Activated effector memory CD4-positive, alpha-beta T cell treated with anti-CD3 and anti-CD28 coated beads, Interleukin-2, amount 50 U/mL, for 16 hours (primary cell): Measurements from ENCODE around the gene UBE3D.
"Not testable (repeated sequence)": the region's sequence is repeated elsewhere in the genome, so short reads cannot be mapped to it uniquely, and the experiment has no call there.

ENCODE experiments used
- DNase-seq: peaks from one replicate; pipeline ENCODE4 v3.0.0-alpha.2; 2020

The UBE3D gene

DNA sequence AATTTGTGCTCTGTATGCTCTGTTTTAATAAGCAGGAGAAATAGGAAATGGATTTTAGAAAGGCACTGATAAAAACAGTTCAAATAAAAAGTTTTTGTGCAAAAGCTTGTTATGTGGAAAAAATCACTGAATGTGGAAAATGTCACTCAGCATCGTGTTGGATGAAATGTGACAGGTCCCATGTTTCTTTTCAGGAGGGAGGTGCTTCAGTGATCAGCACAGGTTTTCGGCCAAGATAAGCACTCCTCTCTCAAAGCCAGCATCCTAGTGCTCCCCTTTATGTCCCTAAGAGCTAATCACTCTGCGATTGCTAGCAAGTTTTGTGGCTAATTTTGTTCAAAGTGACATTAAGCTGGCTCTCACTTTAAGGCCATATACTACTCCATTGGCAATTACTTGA is 12.0 kb downstream of the UBE3D start:
- DNase-seq, result no peak

DNA sequence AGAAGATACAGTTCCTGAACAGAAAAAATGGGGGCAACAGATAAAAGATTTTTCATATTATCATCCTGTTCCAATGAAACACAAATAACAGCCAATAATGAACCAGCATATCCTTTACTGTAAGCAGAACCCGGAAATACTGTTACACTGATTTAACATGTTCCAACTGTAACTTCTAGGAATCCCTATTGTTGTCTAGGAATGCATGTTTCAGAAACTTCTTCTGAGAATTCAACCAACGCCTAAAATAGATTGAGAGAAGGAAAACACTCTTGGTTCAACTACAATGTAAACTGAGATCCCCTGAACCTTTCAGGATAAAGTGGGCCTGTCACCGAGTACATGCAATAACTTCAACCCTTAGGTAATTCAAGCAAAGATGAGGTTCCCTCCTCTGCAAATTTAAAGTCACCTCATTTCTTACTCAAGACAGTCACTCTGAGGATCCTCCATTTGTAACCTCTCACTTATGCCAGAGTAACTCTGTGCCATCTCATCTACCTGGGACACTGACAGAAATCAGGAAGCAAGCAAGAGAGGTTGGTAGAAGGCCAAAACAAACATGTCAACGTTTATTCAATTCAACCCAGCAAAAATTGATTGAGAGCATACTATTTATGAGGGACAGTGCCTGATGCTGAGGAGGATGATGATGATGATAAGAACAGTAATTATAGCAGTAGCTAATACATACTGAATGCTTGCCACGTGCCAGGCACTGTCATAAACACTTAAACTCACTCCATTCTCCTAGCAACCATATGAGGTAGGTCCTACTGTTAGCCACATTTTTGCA is 14.1 kb downstream of the UBE3D start:
- DNase-seq, result no peak

DNA sequence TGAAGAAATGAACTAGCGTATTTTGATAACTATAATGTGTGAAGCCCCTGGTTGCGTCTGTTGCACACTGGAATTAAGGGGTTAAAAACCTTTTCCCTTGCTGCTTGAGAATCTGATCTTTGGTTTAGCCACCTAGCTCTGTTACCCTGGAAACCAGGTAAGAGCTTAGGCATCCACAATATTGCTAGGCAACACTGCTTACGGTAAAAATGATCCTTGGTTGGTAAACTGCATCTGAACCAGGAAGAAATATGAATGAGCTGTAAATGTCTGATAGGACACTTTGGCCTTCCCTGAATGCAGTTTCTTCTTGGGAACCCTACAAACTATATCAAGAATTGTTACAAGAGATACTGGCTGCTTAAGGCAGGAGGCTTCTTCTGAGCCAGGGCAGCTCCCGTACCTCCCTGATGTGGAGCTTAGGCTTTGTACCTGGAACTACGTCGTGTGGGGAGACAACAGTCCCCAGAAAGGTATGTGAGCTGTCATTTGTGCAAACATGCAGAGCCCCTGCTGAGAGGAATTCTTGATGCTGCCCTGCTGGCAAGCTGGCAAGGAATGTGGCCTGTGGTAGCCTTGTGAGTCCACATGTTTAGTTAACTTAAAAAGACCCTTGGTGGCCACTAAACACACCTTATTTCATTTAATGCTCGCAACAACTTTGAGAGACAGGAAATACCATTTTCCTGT is 18.4 kb downstream of the UBE3D start:
- DNase-seq, result no peak

DNA sequence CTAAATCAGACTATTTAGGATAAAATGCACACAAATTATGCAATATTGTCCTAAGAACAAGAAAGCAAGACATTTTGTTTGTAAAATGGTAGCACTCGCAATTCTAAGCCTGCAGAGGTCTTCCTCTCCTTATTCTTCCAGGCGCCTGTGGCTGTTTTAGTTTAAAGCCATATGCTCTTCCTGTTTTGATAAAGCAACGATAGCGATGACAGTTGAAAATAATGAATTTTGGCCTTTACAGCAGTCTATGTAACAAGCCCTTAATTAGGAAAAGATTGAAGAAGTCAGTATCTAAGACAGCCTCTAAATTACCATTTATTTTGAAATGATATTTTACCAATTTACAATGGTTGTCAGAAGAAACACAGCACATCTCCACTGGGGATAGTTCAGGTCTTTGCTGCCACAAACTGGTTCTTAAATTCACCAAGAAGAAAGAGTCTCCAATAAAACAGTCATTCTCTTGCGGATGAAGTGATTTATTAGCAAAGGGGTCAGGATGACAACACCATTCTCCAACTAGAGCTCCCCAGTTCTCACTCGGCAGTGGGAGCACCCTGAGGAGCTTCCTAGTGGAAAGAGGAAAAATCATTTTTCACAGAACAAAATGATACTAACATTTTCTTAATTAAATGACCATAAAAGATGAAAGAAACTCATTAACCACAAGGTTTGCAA is 21.4 kb downstream of the UBE3D start:
- DNase-seq, result no peak

DNA sequence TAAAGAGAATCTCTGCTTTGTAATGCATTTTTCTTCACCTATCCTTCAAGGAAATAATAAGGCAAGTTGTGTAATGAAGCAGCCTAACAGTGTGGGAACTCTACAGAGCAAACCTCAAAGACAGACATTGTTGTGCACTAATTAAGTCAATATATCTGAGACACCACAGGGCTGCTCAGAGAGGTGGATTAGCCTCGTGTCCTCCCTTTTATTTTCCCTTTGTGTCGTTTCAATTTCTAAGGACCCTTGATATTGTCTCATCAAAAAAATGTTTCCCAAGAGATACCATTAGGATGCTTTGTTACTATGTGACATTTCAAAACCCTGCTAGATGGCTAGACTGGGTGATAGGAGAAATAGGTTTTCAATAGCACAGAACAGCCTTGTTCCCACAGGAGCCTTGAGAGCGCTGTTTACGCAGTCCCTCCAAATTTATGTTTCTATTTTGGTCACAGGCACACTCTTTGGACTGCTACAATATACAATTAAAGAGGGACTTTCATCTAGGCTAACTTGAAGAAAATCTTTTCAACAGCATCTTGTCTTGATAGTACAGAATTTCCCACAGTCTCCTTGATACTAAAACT is 23.1 kb downstream of the UBE3D start:
- no peak for DNase-seq

DNA sequence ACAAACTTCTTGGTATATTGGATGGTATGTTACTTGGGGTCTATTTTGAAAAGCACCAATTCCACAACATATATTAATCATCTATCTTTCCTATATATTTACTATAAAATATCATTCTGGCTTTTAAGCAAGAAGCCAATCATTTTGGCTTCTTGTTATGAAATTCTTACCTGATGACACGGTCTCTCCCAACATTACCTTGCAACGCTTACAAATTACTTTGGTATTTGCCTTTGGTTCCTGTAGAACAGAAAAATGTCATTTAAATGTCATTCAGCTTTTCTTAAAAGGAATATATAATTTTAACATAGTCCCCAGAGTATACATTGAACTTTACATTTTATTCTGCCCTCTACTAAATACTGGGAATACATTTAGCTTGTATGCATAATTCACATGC is 27.4 kb downstream of the UBE3D start:
- no peak for DNase-seq

DNA sequence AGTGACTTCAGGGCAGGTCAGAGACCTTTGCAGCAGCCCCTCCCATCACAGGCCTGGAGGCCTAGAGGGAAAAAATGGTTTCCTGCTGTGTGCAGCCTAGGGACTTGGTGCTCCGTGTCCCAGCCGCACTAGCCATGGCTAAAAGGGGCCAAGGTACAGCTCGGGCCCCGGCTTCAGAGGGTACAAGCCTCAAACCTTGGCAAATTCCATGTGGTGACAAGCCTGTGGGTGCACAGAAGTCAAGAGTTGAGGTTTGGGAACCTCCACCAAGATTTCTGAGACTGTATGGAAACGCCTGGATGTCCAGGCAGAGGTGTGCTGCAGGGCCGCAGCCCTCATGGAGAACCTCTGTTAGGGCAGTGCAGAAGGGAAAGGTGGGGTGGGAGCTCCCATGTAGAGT is 34.0 kb downstream of the UBE3D start:
- DNase-seq, result no peak

DNA sequence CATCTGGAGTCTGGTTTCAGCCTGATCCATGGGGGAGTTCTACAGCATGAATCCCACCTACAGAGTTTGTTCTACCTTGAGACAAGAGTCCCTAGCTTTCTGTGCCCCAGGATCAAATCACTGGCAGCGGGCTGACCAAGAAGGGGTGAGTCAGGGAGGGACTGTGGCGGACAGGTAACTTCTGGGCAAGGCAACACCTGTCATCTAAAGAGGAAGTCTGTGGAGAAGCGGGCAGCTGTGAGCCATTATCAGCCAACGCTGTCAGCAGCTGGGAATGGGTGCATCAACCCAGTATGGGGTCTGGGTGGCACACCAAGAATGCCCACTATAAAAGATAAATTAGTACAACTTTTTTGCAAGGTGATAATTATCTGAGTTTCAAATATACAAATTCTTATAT is 45.9 kb downstream of the UBE3D start:
- DNase-seq, result no peak

DNA sequence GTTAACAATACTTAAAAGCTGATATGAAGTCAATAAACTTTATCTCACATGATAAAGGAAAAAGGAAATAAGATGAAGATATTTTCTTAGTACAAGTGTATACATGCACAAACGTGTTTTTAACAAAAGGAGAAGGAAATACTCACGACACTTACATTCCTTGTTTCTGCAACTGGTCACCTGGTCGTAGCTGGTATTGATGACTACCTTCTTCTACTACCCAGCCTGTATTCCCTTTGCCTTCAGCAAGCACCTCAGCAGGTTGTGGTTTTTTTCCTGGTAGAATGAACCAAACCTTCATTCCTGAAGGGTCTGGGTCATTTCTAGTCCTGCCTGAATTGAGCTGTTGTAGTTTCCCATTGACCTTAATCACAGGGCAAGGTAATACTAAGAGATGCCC is 54.5 kb downstream of the UBE3D start:
- not testable (repeated sequence) for DNase-seq

DNA sequence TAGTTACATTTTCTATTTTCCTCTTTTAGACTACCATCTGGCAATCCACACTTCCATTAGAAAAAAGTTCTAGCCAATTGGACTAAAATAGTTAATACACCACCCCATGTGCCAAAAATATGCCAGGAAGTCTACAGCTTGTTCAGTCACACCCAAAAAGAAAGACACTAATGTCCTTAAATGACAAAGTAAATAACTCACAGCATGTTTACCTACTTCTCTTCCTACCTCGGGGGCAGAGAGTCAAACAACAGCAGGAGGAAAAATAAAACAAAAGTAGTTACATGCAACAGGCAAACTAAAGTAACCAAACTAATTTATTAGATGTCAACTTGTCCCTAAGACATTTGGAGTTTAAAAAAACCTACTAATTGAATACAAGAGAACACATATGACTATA is 57.0 kb downstream of the UBE3D start:
- no peak for DNase-seq

DNA sequence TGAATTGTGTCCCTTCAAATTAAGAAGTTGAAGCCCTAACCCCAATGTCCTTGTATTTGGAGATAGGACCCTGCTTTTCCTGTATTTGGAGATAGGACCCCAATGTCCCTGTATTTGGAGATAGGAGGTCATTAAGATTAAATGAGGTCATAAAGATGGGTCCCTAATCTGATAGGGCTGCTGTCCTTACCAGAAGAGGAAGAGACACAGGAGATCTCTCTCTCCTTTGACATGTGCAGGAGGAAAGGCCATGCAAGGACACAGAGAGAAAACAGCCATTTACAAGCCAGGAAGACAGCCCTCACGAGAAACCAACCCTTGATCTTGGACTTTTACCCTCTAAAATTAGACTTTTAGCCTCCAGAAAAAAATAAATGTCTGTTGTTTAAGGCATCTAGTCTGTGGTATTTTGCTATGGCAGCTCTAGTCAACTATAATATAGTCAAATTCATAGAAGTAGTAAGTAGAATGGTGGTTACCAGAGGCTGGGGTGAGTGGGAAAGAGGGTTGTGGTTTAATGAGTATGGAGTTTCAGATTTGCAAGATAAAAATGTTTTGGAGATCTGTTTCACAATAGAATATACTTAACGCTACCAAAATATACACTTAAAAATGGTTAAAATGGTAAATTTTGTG is 59.3 kb downstream of the UBE3D start:
- DNase-seq, result no peak

DNA sequence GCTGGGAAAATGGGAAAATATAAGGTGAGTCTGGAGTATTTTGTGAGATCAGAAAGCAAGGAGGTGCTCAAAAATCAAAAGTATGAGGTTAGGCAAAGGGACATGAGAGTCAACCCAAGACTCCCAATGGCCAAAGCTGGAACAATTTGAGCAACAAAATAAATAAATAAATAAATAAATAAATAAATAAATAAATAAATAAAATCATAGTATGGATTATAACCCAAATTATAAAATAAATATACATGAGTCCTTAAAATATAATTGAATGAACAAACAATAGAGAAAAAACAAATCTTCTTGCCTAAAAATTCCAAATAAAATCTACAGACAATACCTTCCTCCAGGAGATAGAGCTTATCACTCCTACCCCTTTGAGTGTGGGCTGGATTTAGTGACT is 69.5 kb downstream of the UBE3D start:
- no peak for DNase-seq

DNA sequence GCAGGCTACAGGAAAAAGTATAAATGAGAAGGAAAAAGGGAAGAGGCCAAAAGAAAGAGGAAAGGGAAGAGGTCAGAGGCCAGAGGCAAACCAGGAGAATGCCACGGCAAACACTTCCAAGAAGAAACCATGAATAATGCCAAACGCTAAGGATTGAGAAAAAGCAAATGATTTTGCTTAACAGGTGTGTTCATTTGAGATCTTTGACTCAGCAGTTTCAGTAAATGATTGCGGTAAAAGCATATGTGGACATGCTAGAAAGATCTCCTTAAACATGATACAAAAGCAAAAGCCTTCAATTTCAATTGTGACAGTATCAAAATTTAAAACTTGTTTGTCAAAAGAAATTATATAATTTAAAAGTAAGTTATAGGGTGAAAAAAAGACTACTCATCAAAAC is 70.6 kb downstream of the UBE3D start:
- DNase-seq, result no peak

DNA sequence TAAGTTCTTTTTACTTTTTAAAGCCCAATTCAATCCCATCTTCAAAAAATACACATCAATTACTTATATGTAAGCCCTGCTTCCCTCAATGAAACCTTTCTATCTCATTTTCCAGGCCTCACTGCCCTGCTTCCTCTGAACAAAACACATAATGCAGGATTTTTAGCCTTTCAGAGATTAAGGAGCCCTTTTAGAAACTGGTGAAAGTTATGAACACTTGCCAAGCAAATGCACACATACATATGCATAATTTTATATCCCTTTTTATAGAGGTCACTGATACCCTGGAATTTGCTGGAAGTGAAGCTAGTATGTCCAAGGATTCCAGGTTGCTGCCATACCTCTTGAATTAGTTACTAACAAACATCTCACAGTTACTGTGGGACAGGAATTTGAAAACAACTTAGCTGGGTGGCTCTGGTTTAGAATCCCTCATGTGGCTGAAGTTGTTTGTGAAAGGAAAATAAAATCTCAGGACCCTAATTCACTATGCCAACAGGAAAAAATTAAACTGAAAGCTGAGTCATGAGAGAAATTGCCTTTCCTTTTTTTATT is 75.8 kb downstream of the UBE3D start:
- DNase-seq, result no peak

DNA sequence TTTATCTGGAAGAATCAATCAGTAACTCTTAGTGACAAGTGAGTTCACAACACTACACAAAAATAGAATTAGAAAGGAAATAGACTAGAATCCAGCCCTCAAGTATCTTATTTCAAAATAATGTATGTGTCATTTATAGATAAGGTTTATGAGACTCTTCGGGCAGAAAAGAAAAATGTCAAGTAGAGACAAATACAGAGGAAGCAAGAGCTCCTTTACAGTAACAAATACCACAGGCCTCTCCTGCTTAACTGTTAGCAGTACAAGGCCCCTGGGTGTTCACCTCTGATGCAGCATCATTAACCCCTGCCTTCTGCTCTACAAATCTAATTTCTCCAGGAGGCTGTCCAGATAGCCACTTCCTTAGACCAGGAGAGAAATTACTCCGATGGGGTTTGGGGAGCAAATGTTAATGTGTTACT is 76.7 kb downstream of the UBE3D start:
- DNase-seq, result no peak

DNA sequence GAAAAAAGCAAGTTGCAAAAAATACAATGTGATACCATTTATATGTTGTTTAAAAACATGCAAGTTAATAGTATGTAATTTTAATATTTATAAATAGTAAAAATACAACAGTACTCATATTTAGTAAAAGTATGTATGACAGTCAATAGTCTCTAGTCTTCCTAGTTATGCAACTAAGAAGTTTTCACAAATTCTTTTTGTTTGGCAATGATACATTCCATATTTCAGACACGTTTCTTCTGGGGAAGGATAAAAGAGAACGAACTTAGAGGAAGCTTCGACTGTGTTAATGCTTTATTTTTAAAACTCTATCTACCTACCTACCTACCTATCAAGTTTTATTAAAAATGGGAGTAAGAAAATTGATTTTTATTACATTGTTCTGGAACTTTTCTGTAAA is 77.7 kb downstream of the UBE3D start:
- no peak for DNase-seq

DNA sequence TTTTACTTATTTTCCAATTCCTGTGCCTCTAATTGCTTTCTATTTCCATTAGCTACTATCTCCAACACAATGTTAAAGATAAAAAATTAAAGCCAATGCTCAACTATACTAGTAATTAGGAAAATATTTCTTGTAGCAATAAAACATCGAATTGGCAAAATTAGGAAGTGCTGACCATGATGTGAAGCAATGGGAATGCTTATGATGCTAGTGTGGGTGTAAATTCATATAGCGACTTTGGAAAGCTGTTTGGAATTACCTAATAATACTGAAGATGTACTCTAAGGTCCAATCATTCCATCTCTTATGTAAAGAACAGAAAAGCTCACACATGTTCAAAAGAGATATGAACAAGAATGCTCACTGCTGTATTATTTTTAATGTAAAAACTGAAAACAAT is 78.2 kb downstream of the UBE3D start:
- DNase-seq, result no peak

DNA sequence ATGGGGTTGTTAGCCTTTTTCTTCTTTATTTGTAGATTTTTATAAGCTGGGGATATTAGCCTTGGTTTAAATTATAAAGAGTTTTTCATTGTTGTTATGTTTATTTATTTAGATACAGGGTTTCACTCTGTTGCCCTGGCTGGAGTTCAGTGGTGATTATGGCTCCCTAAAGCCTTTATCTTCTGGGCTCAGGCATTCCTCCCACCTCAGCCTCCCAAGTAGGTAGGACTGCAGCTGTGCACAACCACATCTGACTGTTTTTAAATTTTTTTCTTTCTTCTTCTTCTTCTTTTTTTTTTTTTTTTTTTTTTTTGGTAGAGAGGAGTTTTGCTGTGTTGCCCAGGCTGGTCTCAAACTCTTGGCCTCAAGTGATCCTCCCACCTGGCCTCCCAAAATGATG is 80.9 kb downstream of the UBE3D start:
- no peak for DNase-seq

DNA sequence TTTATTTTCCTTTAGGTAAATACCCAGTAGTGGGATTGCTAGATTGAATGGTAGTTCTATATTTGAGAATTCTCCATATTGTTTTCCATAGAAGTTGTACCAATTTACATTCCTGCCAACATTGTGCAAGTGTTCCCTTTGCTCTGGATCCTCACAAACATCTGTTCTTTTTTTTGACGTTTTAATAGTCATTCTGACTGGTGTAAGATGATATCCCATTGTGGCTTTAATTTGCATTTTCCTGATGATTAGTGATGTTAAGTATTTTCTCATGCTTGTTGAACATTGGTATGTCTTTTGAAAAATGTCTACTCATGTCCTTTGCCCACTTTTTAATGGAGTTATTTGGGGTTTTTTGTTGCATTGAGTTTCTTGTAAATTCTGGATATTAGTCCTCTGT is 85.6 kb downstream of the UBE3D start:
- no peak for DNase-seq

DNA sequence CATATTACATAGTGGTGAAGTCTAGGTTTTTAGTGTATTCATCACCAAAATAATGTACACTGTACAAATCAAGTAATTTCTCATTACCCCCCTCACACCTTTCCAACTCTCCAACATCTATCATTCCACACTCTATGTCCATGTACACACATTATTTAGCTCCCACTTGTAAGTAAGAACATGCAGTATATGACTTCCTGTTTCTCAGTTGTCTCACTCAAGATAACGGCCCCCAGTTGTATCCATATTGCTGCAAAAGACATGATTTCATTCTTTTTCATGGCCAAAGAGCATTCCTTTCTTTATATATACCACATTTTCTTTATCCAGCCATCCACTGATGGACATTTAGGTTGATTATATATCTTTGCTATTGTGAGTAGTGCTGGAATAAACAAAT is 86.0 kb downstream of the UBE3D start:
- no peak for DNase-seq

DNA sequence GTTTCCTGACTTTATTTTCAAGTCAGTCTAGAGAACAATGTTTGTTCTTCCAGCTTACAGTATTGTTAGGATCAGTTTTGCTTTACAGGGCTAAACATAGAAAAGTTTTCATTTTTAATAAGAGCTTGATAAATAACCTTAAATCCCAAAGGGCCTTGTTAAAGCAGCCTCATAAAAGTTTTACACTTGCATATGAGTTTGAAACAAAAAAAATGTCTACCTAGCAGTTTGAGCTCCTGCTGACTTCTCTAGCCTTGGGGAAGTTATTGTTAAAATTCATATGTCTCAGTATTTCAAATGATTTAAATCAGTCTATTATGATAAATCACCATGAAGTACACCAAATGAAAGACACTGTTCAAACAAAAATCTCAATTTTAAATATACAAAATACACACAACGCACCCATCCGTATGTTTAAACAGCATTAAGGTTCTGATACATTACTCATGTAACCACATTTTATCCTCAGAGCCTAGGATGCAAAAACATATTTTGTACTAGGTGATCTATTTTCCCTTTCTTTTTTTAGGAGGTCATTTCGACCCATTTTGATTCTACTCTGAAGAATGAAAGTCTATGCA is 87.2 kb downstream of the UBE3D start:
- no peak for DNase-seq

DNA sequence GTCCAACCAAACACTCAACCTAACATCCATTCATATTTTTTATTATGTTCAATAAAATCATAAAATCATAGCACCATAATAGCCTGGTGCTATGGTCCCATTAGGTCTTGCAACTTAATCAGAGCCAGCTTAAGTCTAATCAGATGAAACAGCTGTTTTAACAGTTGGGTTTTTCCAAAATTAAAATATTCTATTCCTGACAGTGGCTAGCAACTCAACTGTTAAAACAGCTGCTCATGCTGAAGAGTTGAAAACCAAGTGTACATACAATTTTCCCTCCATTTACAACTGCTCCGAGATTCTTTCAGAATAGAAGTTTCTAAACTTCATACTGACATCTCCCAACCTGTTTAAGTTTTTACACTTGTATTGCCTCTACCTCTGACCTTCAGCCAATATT is 89.5 kb downstream of the UBE3D start:
- DNase-seq, result no peak
